HG03175 (cell line): ENCODE data around the gene SMIM13.
A peak's percentile ranks its signal among the peaks of the same experiment; 100 is the strongest.

Experiments
- ATAC-seq: cut with Tn5 transposase; IDR thresholded peaks from one replicate; pipeline ENCODE4 v1.9.1; 2021; ENCODE audit warnings: mild to moderate bottlenecking, moderate library complexity; ENCODE audit not compliant: unreplicated experiment

Gene SMIM13

GRCh38 chr6:11120271-11121005 lies 26.8 kb downstream of the SMIM13 start:
- ATAC-seq, result no peak

GRCh38 chr6:11121851-11122250 lies 28.2 kb downstream of the SMIM13 start:
- ATAC-seq, result no peak

GRCh38 chr6:11122380-11122779 lies 28.7 kb downstream of the SMIM13 start:
- ATAC-seq, result no peak

- ATAC-seq, result no peak
Observed at GRCh38 chr6:11123978-11124377, 30.3 kb downstream of the SMIM13 start.

GRCh38 chr6:11126876-11127275 lies 33.2 kb downstream of the SMIM13 start:
- no peak for ATAC-seq

- ATAC-seq, result no peak
Observed at GRCh38 chr6:11128608-11129007, 35.0 kb downstream of the SMIM13 start.

- ATAC-seq, result no peak
Observed at GRCh38 chr6:11129908-11130565, 36.4 kb downstream of the SMIM13 start.

- ATAC-seq, result no peak
Observed at GRCh38 chr6:11130605-11131004, 37.0 kb downstream of the SMIM13 start.

- no peak for ATAC-seq
Observed at GRCh38 chr6:11132194-11132888, 38.7 kb downstream of the SMIM13 start.

- ATAC-seq, result no peak
Observed at GRCh38 chr6:11133281-11133680, 39.6 kb downstream of the SMIM13 start.

GRCh38 chr6:11136809-11137208 lies 43.2 kb downstream of the SMIM13 start:
- ATAC-seq, result no peak

- ATAC-seq, result no peak
Observed at GRCh38 chr6:11139051-11139960, 45.7 kb downstream of the SMIM13 start.

GRCh38 chr6:11140056-11140455 lies 46.4 kb downstream of the SMIM13 start:
- no peak for ATAC-seq

- no peak for ATAC-seq
Observed at GRCh38 chr6:11141295-11141694, 47.7 kb downstream of the SMIM13 start.

- ATAC-seq, result no peak
Observed at GRCh38 chr6:11142296-11143027, 48.8 kb downstream of the SMIM13 start.

GRCh38 chr6:11143394-11144371 lies 50.0 kb downstream of the SMIM13 start:
- ATAC-seq, result no peak

GRCh38 chr6:11144393-11144851 lies 50.8 kb downstream of the SMIM13 start:
- peak; percentile 83 for ATAC-seq

- ATAC-seq, result no peak
Observed at GRCh38 chr6:11146117-11146826, 52.6 kb downstream of the SMIM13 start.
